ENCODE measurements around the gene MEI4. TPM values are rescaled to one million over a fixed set of nuclear protein-coding genes. Genes with fewer than 3 reads are reported as not detected.

Gene MEI4
- total and polyA plus RNA-seq, 4 donors: not detected

GRCh38 chr6:77638129-77638830 is 14.6 kb upstream of the MEI4 start:
- ATAC-seq (ENCODE audit: insufficient read depth, low FRiP score) (no peak), DNase-seq (no peak)
- no peak for TF ChIP-seq CTCF (IDR thresholded peaks at IDR 0.05; ENCODE audit: control extremely low read depth, extremely low read depth)
- H3K4me3 ChIP-seq: no peak overlapping the region
- no peaks in the 10 kb centered on the region for H3K36me3 ChIP-seq (ENCODE audit: control insufficient read depth in 4 of 4, insufficient read depth in 4 of 4, low read length in 4 of 4)
- H3K4me1 ChIP-seq (ENCODE audit: control insufficient read depth in 5 of 5, insufficient read depth in 5 of 5, low read length in 5 of 5): no peaks in the 10 kb centered on the region
- H3K9me3 ChIP-seq (ENCODE audit: control insufficient read depth in 4 of 4, insufficient read depth in 3 of 4, low read length in 3 of 4): peaks cover 0 to 3% (median 0%) of the 10 kb centered on the region in 4 donors
- no peak overlapping the region for H3K9ac ChIP-seq (ENCODE audit: insufficient read depth in 1 of 2, low read length in 2 of 2)
- 89 to 90% methylated on average over 16 of the region's 16 CpGs for WGBS, 2 donors
- no peak overlapping the region for H3K27ac ChIP-seq (ENCODE audit: low read depth in 1 of 2, low read length in 1 of 2)
- no peaks in the 10 kb centered on the region for H3K27me3 ChIP-seq (ENCODE audit: control insufficient read depth in 3 of 3, insufficient read depth in 3 of 3, low read length in 2 of 3)

- ATAC-seq (ENCODE audit: insufficient read depth, low FRiP score) (no peak), DNase-seq (no peak)
- 57 to 69% methylated on average over 2 of the region's 2 CpGs for WGBS, 2 donors
- H3K27ac ChIP-seq (ENCODE audit: low read depth in 1 of 2, low read length in 1 of 2): no peak overlapping the region
- TF ChIP-seq CTCF (IDR thresholded peaks at IDR 0.05; ENCODE audit: control extremely low read depth, extremely low read depth): no peak
- no peaks in the 10 kb centered on the region for H3K27me3 ChIP-seq (ENCODE audit: control insufficient read depth in 3 of 3, insufficient read depth in 3 of 3, low read length in 2 of 3)
- peaks cover 0 to 3% (median 0%) of the 10 kb centered on the region in 4 donors for H3K9me3 ChIP-seq (ENCODE audit: control insufficient read depth in 4 of 4, insufficient read depth in 3 of 4, low read length in 3 of 4)
- no peaks in the 10 kb centered on the region for H3K4me1 ChIP-seq (ENCODE audit: control insufficient read depth in 5 of 5, insufficient read depth in 5 of 5, low read length in 5 of 5)
- no peak overlapping the region for H3K4me3 ChIP-seq
- no peaks in the 10 kb centered on the region for H3K36me3 ChIP-seq (ENCODE audit: control insufficient read depth in 4 of 4, insufficient read depth in 4 of 4, low read length in 4 of 4)
- H3K9ac ChIP-seq (ENCODE audit: insufficient read depth in 1 of 2, low read length in 2 of 2): no peak overlapping the region
Observed at GRCh38 chr6:77644102-77644705, 8.6 kb upstream of the MEI4 start.

GRCh38 chr6:77650098-77650663 is 2.7 kb upstream of the MEI4 start:
- no peak overlapping the region for H3K9ac ChIP-seq (ENCODE audit: insufficient read depth in 1 of 2, low read length in 2 of 2)
- DNase-seq: peak; percentile 33 to 46 (median 43)
- H3K27ac ChIP-seq (ENCODE audit: low read depth in 1 of 2, low read length in 1 of 2): no peak overlapping the region
- no peak for TF ChIP-seq CTCF (IDR thresholded peaks at IDR 0.05; ENCODE audit: control extremely low read depth, extremely low read depth)
- H3K4me1 ChIP-seq (ENCODE audit: control insufficient read depth in 5 of 5, insufficient read depth in 5 of 5, low read length in 5 of 5): peaks cover 0 to 2% (median 0%) of the 10 kb centered on the region in 5 donors
- ATAC-seq (ENCODE audit: insufficient read depth, low FRiP score): no peak
- H3K9me3 ChIP-seq (ENCODE audit: control insufficient read depth in 4 of 4, insufficient read depth in 3 of 4, low read length in 3 of 4): peaks cover 0 to 5% (median 0%) of the 10 kb centered on the region in 4 donors
- WGBS, 2 donors: 14 to 32% methylated on average over 35 to 37 of the region's 37 CpGs
- H3K36me3 ChIP-seq (ENCODE audit: control insufficient read depth in 4 of 4, insufficient read depth in 4 of 4, low read length in 4 of 4): no peaks in the 10 kb centered on the region
- no peak overlapping the region for H3K4me3 ChIP-seq
- H3K27me3 ChIP-seq (ENCODE audit: control insufficient read depth in 3 of 3, insufficient read depth in 3 of 3, low read length in 2 of 3): peaks cover 0 to 3% (median 0%) of the 10 kb centered on the region in 3 donors

Data from lung (tissue), 12 donors.